Liver (tissue), 9 donors: Measurements from ENCODE around the gene ATP1B2. TPM values are rescaled to one million over a fixed set of nuclear protein-coding genes. Genes with fewer than 3 reads are reported as not detected.

Experiments used
- DNase-seq: peaks from one replicate; pipeline ENCODE4 v3.0.0-alpha.2; 2017; ENCODE audit warnings: low spot score
- H3K27ac ChIP-seq, 2 donors: one replicate each; pipeline ENCODE4 v1.7.0; 2013; ENCODE audit warnings: inconsistent platforms in 2 of 2, low read length in 2 of 2, control low read depth in 1 of 2, low read depth in 1 of 2, mild to moderate bottlenecking in 1 of 2
- H3K27me3 ChIP-seq, 4 donors: one replicate each; pipeline versions ENCODE4 v1.6.1 to v1.7.0; 2013; ENCODE audit warnings: low read length in 3 of 4, inconsistent platforms in 1 of 4, mild to moderate bottlenecking in 1 of 4, moderate library complexity in 1 of 4; ENCODE audit not compliant: control insufficient read depth in 4 of 4, insufficient read depth in 4 of 4
- H3K36me3 ChIP-seq, 4 donors: one replicate each; pipeline versions ENCODE4 v1.6.1 to v1.7.0; 2013; ENCODE audit warnings: low read length in 3 of 4, mild to moderate bottlenecking in 3 of 4, low read depth in 1 of 4, moderate library complexity in 1 of 4; ENCODE audit not compliant: control insufficient read depth in 4 of 4, insufficient read depth in 3 of 4
- H3K4me1 ChIP-seq, 4 donors: one replicate each; pipeline versions ENCODE4 v1.6.1 to v1.7.0; 2013; ENCODE audit warnings: low read length in 3 of 4, mild to moderate bottlenecking in 3 of 4, moderate library complexity in 1 of 4; ENCODE audit not compliant: control insufficient read depth in 4 of 4, insufficient read depth in 4 of 4
- H3K4me3 ChIP-seq, 3 donors: one replicate each; pipeline versions ENCODE4 v1.6.1 to v1.7.0; 2013; ENCODE audit warnings: low read length in 3 of 3, control low read depth in 1 of 3, low read depth in 1 of 3, mild to moderate bottlenecking in 1 of 3
- H3K9ac ChIP-seq, 2 donors: one replicate each; pipeline ENCODE4 v1.7.0; 2013; ENCODE audit warnings: low read length in 2 of 2, mild to moderate bottlenecking in 2 of 2, moderate library complexity in 2 of 2, control low read depth in 1 of 2, low read depth in 1 of 2
- H3K9me3 ChIP-seq, 4 donors: one replicate each; pipeline versions ENCODE4 v1.6.1 to v1.7.0; 2013; ENCODE audit warnings: low read length in 3 of 4; ENCODE audit not compliant: control insufficient read depth in 4 of 4
- EGR1 ChIP-seq, 2 donors: IDR thresholded peaks; 2 replicates each; pipeline ENCODE4 v1.6.1; 2016 to 2018; ENCODE audit warnings: antibody characterized with exemption in 2 of 2, low read depth in 2 of 2
- FOXA1 ChIP-seq: IDR thresholded peaks from 2 replicates; pipeline ENCODE4 v1.6.1; 2016; ENCODE audit warnings: antibody characterized with exemption
- FOXA2 ChIP-seq: IDR thresholded peaks from 2 replicates; pipeline ENCODE4 v1.6.1; 2016; ENCODE audit warnings: antibody characterized with exemption
- GABPA ChIP-seq, 2 donors: IDR thresholded peaks in 1 of 2; conservative IDR thresholded peaks in 1 of 2; 2 replicates each; pipeline ENCODE4 v1.6.1; 2016; ENCODE audit warnings: antibody characterized with exemption in 2 of 2, mild to moderate bottlenecking in 1 of 2, moderate library complexity in 1 of 2
- HNF4G ChIP-seq: IDR thresholded peaks from 2 replicates; pipeline ENCODE4 v1.6.1; 2016; ENCODE audit warnings: antibody characterized with exemption
- JUND ChIP-seq, 2 donors: IDR thresholded peaks; 2 replicates each; pipeline ENCODE4 v1.6.1; 2016; ENCODE audit warnings: antibody characterized with exemption in 2 of 2
- NR2F2 ChIP-seq: IDR thresholded peaks from 2 replicates; pipeline ENCODE4 v1.6.1; 2016; ENCODE audit warnings: antibody characterized with exemption
- RAD21 ChIP-seq, 2 donors: IDR thresholded peaks; 2 replicates each; pipeline ENCODE4 v1.6.1; 2016; ENCODE audit warnings: antibody characterized with exemption in 2 of 2, mild to moderate bottlenecking in 2 of 2
- RXRA ChIP-seq, 2 donors: IDR thresholded peaks; 2 replicates each; pipeline ENCODE4 v1.6.1; 2017 to 2018; ENCODE audit warnings: antibody characterized with exemption in 2 of 2, mild to moderate bottlenecking in 1 of 2
- SP1 ChIP-seq: IDR thresholded peaks from 2 replicates; pipeline ENCODE4 v1.6.1; 2018; ENCODE audit warnings: antibody characterized with exemption, mild to moderate bottlenecking
- TAF1 ChIP-seq: conservative IDR thresholded peaks from 2 replicates; pipeline ENCODE4 v1.6.1; 2016; ENCODE audit warnings: antibody characterized with exemption, mild to moderate bottlenecking
- WGBS: extraction: QIAGEN DNeasy Blood & Tissue Kit; methylation state at CpG from one replicate; pipeline ENCODE4 v1.1.7; 2013; 5-methylcytosine and 5-hydroxymethylcytosine counted together
- polyA plus RNA-seq, 2 donors: library from polyadenylated mRNA; stranded (reverse) in 1 of 2; unstranded in 1 of 2; fragments of 200-250 nt in 1 of 2; fragments of >200 nt in 1 of 2; fragmentation: Nextera tagmentation in 1 of 2; extraction: Ambion mirVana in 1 of 2; gene quantifications; one replicate each; pipeline versions ENCODE4 v1.2.1 to v1.2.3, GENCODE V29; 2013 to 2015
- total RNA-seq, 2 donors: library from RNA; depleted of rRNA; stranded (reverse); fragments of >200 nt; gene quantifications; one replicate each; pipeline ENCODE4 v1.2.3, GENCODE V29; 2014
- TF ChIP-seq, protein P1 (sequence below): IDR thresholded peaks from 2 replicates; pipeline ENCODE4 v1.6.1; 2016; ENCODE audit warnings: antibody characterized with exemption
- TF ChIP-seq, protein P2 (sequence below): IDR thresholded peaks from 2 replicates; pipeline ENCODE4 v1.6.1; 2016; ENCODE audit warnings: antibody characterized with exemption
- TF ChIP-seq, protein P3 (sequence below): fragments of 150-350 bp; IDR thresholded peaks from 2 replicates; pipeline ENCODE4 v1.5.1; 2017; ENCODE audit warnings: improper control_type of control experiment, low read depth, low read length; ENCODE audit not compliant: missing input control
- TF ChIP-seq, protein P4 (sequence below): IDR thresholded peaks from 2 replicates; pipeline ENCODE4 v1.6.1; 2016; ENCODE audit warnings: antibody characterized with exemption
- TF ChIP-seq, protein P5 (sequence below): IDR thresholded peaks from 2 replicates; pipeline ENCODE4 v1.6.1; 2016; ENCODE audit warnings: antibody characterized with exemption, mild to moderate bottlenecking
- donor health status: healthy.
- donor health status: healthy.
- donor health status: healthy.
- donor health status: healthy.
- donor health status: healthy.

The ATP1B2 gene
- total and polyA plus RNA-seq, 4 donors: 0.33 to 8.3 (median 2.0) TPM

DNA sequence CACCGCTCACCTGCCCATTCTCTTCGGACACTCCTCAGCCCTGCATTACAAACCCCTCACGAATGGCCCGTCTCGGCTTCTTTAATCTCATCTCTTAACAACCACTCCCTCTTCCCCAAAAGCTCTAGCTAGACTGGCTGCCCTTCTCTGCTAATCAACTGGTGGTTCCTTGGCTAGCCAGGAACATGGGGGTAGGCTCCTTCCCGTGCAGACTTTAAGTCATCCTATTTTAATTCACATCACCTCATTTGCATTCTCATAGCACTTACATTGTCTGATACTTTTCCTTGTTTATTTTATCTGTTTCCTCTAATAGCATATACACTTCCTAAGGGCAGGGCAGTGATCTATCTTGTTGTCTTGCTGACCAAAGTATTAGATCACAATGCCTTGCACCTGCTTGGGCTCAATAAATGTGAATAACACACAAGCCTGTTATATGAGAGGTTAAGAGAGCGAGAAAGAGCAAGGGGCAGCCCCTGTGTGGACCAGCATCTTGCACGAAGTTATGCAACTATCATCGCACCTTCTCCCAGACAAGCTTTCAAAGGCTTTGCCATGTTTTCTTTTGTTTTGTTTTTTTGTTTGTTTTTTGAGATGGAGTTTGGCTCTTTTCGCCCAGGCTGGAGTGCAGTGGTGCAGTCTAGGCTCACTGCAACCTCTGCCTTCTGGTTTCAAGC is 26.8 kb downstream of the ATP1B2 start:
- Histone ChIP-seq H3K4me1 (no peaks in the 10 kb centered on the region), H3K36me3 (peaks cover 9 to 31% (median 22%) of the 10 kb centered on the region in 4 donors), H3K27ac (no peak overlapping the region), H3K9ac (no peak overlapping the region), H3K27me3 (no peaks in the 10 kb centered on the region), H3K9me3 (peaks cover 4 to 10% (median 5%) of the 10 kb centered on the region in 4 donors), H3K4me3 (no peak overlapping the region)
- no peak for DNase-seq
- TF ChIP-seq RAD21 (IDR thresholded peaks at IDR 0.05) (no peak), JUND (IDR thresholded peaks at IDR 0.05) (no peak), EGR1 (IDR thresholded peaks at IDR 0.05; ENCODE audit: low read depth in 2 of 2) (no peak), SP1 (no peak), FOXA1 (no peak), NR2F2 (no peak)
- TF ChIP-seq, protein P1, sequence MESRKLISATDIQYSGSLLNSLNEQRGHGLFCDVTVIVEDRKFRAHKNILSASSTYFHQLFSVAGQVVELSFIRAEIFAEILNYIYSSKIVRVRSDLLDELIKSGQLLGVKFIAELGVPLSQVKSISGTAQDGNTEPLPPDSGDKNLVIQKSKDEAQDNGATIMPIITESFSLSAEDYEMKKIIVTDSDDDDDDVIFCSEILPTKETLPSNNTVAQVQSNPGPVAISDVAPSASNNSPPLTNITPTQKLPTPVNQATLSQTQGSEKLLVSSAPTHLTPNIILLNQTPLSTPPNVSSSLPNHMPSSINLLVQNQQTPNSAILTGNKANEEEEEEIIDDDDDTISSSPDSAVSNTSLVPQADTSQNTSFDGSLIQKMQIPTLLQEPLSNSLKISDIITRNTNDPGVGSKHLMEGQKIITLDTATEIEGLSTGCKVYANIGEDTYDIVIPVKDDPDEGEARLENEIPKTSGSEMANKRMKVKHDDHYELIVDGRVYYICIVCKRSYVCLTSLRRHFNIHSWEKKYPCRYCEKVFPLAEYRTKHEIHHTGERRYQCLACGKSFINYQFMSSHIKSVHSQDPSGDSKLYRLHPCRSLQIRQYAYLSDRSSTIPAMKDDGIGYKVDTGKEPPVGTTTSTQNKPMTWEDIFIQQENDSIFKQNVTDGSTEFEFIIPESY: no peak
- TF ChIP-seq, protein P2, sequence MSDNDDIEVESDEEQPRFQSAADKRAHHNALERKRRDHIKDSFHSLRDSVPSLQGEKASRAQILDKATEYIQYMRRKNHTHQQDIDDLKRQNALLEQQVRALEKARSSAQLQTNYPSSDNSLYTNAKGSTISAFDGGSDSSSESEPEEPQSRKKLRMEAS: no peak
- TF ChIP-seq, protein P3, sequence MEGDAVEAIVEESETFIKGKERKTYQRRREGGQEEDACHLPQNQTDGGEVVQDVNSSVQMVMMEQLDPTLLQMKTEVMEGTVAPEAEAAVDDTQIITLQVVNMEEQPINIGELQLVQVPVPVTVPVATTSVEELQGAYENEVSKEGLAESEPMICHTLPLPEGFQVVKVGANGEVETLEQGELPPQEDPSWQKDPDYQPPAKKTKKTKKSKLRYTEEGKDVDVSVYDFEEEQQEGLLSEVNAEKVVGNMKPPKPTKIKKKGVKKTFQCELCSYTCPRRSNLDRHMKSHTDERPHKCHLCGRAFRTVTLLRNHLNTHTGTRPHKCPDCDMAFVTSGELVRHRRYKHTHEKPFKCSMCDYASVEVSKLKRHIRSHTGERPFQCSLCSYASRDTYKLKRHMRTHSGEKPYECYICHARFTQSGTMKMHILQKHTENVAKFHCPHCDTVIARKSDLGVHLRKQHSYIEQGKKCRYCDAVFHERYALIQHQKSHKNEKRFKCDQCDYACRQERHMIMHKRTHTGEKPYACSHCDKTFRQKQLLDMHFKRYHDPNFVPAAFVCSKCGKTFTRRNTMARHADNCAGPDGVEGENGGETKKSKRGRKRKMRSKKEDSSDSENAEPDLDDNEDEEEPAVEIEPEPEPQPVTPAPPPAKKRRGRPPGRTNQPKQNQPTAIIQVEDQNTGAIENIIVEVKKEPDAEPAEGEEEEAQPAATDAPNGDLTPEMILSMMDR: no peak
- TF ChIP-seq, protein P4, sequence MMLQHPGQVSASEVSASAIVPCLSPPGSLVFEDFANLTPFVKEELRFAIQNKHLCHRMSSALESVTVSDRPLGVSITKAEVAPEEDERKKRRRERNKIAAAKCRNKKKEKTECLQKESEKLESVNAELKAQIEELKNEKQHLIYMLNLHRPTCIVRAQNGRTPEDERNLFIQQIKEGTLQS: no peak
- TF ChIP-seq, protein P5, sequence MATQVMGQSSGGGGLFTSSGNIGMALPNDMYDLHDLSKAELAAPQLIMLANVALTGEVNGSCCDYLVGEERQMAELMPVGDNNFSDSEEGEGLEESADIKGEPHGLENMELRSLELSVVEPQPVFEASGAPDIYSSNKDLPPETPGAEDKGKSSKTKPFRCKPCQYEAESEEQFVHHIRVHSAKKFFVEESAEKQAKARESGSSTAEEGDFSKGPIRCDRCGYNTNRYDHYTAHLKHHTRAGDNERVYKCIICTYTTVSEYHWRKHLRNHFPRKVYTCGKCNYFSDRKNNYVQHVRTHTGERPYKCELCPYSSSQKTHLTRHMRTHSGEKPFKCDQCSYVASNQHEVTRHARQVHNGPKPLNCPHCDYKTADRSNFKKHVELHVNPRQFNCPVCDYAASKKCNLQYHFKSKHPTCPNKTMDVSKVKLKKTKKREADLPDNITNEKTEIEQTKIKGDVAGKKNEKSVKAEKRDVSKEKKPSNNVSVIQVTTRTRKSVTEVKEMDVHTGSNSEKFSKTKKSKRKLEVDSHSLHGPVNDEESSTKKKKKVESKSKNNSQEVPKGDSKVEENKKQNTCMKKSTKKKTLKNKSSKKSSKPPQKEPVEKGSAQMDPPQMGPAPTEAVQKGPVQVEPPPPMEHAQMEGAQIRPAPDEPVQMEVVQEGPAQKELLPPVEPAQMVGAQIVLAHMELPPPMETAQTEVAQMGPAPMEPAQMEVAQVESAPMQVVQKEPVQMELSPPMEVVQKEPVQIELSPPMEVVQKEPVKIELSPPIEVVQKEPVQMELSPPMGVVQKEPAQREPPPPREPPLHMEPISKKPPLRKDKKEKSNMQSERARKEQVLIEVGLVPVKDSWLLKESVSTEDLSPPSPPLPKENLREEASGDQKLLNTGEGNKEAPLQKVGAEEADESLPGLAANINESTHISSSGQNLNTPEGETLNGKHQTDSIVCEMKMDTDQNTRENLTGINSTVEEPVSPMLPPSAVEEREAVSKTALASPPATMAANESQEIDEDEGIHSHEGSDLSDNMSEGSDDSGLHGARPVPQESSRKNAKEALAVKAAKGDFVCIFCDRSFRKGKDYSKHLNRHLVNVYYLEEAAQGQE: no peak
- 85% methylated on average over 10 of the region's 10 CpGs for WGBS

DNA sequence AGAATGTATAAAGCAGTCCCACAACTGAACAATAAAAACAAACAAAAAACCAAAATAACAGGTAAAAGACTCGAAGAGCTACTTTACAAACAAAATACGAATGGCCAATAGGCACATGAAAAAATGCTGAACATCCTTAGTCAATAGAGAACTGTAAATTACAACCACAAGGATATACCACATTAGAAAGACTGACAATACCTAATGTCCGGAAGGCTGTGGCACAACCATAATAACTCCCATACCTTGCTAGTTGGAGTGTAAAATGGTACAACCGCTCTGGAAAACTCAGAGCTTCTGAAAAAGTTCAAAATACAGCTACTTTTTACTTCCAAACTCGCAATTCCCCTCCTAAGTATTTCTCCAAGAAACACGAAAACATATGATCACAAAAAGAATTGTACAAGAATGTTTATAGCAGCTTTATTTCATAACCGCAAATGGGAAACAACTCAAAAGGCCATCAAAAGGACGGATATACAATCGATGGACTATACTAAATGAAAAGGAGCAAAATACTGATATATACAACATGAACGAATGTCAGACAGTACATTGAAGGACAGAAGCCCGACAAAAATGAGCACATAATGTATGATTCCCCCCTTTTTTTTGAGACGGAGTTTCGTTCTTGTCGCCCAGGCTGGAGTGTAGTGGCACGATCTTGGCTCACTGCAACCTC is 34.3 kb downstream of the ATP1B2 start:
- peak overlapping the region; percentile 93 to 98 for H3K27ac ChIP-seq
- H3K36me3 ChIP-seq: no peaks in the 10 kb centered on the region
- H3K9ac ChIP-seq: no peak overlapping the region
- no peaks in the 10 kb centered on the region for H3K9me3 ChIP-seq
- no peaks in the 10 kb centered on the region for H3K27me3 ChIP-seq
- WGBS: 64% methylated on average over 15 of the region's 15 CpGs
- peak overlapping the region in 2 of 3 donors; percentile 84 to 85 for H3K4me3 ChIP-seq
- no peak for DNase-seq
- H3K4me1 ChIP-seq: peaks cover 4 to 31% (median 24%) of the 10 kb centered on the region in 4 donors
- TF ChIP-seq, protein P2: no peak
- TF ChIP-seq RXRA (IDR thresholded peaks at IDR 0.05) (no peak), FOXA1 (no peak), TAF1 (no peak), GABPA (IDR thresholded peaks at IDR 0.05 in 1 of 2, conservative IDR thresholded peaks at IDR 0.05 in 1 of 2) (no peak), HNF4G (no peak), NR2F2 (no peak), EGR1 (IDR thresholded peaks at IDR 0.05; ENCODE audit: low read depth in 2 of 2) (no peak), FOXA2 (no peak)
- TF ChIP-seq, protein P1: no peak
- TF ChIP-seq, protein P5: no peak
